NCI-H460 (cell line): ENCODE results near the gene TMEM17. TPM values are rescaled to one million over a fixed set of nuclear protein-coding genes. Genes with fewer than 3 reads are reported as not detected.

ENCODE experiments used
- DNase-seq: peaks from one replicate; pipeline ENCODE4 v3.0.0-alpha.2; 2016; ENCODE audit warnings: low read depth; ENCODE audit errors: extremely low read depth
- small RNA-seq, 2 experiments: library from RNA; depleted of rRNA; stranded (forward); fragments of <200 nt; gene quantifications; one replicate each; pipeline ENCODE3, GENCODE V24; 2014
- total RNA-seq: library from RNA; depleted of rRNA; stranded (reverse); fragments of >200 nt; shearing (Covaris generic); gene quantifications from 2 replicates; pipeline ENCODE4 v1.2.3, GENCODE V29; 2014; rRNA removed

Gene TMEM17
- total RNA-seq, 1 experiment from 2014 or later = 5.4 TPM

GRCh38 chr2:62458206-62458641 lies 47.8 kb downstream of the TMEM17 start:
- no peak for DNase-seq

DNA sequence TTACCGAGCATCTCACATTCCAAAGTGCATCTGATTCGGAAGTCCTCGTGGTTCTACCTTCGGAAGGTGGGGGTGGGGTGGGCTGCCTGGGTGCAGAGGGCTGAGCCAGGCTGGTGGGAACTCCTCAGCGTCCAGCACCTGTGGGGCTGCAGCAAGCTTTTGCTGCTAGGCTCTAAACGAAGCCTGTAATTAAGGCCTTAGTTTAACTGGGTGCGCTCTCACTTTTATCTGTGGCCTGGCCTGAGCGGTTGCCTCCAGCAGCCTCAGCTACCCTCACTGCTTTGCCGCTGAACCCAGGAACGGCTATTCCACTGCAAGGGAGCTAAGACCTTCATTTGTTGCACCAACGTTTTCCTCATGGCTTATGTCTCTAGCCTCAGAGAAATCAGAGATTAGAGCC lies 48.4 kb downstream of the TMEM17 start:
- no peak for DNase-seq

- peak; percentile 57 for DNase-seq
Observed at GRCh38 chr2:62456721-62457539, 49.1 kb downstream of the TMEM17 start.

- DNase-seq = no peak
Observed at GRCh38 chr2:62455957-62456692, 49.9 kb downstream of the TMEM17 start.

GRCh38 chr2:62453955-62454354 lies 52.0 kb downstream of the TMEM17 start:
- no peak for DNase-seq

DNA sequence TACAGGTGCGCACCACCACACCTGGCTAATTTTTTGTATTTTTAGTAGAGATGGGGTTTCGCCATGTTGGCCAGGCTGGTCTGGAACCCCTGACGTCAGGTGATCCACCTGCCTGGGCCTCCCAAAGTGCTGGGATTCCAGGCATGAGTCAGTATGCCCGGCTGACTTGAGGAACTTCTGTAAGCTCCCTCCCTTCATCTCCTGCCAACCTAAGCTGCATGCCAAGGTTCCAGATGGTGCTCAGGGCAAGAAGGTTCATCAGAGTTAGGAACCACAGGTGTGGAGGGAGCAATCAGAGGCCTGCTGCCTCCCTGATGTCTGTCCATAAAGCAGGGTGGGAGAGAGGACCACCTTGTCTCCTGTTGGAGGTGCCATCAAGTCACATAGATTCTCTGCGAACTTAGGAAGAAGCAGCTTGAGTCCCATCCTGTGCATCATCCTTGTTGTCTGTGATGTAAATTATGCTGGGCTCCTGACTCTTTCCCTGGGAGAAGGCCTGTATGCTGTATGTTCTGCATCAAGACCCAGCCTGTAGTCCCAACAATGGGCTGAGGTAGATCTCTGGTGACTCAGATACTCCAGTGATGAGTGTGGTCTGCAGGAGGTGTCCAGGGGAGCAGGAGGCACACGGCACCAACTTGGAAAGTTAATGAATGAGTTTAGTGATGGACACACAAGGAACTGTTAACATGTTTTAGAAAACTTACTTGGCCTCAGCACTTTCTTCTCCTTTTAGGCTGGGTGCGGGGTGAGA lies 53.1 kb downstream of the TMEM17 start:
- DNase-seq = no peak

GRCh38 chr2:62450716-62451191 lies 55.2 kb downstream of the TMEM17 start:
- DNase-seq = no peak

Small RNA genes within 50 kb of the gene (small RNA-seq; reads per million reads assigned to genes)
- gene AC107083.1 (0 reads per million in 2 experiments), gene RN7SL18P (0 to 0.23 reads per million in 2 experiments)

Other genes with a start within 250 kb of the TMEM17 start
- 22.6 and 22.7 TPM in 2 replicates for gene EHBP1, start 199.5 kb upstream of the TMEM17 start, total RNA-seq